Activated T-cell treated with anti-CD3 and anti-CD28 coated beads for 24 hours (primary cell): ENCODE measurements around the gene CACNA1H.

Source experiments
- DNase-seq: peaks from one replicate; pipeline ENCODE4 v3.0.0-alpha.2; 2020; ENCODE audit warnings: low read depth

The CACNA1H gene

GRCh38 chr16:1123525-1124230 is 29.2 kb upstream of the CACNA1H start:
- no peak for DNase-seq

GRCh38 chr16:1124291-1124690 is 28.6 kb upstream of the CACNA1H start:
- no peak for DNase-seq

GRCh38 chr16:1124795-1125194 is 28.1 kb upstream of the CACNA1H start:
- no peak for DNase-seq

GRCh38 chr16:1125471-1125870 is 27.4 kb upstream of the CACNA1H start:
- DNase-seq: no peak

GRCh38 chr16:1126044-1126443 is 26.9 kb upstream of the CACNA1H start:
- no peak for DNase-seq

- DNase-seq: no peak
These were observed 26.3 kb upstream of the CACNA1H start for GRCh38 chr16:1126586-1126985.

GRCh38 chr16:1127101-1127500 is 25.8 kb upstream of the CACNA1H start:
- DNase-seq: no peak

- DNase-seq: no peak
These were observed 24.8 kb upstream of the CACNA1H start for GRCh38 chr16:1127971-1128715.

- no peak for DNase-seq
These were observed 23.6 kb upstream of the CACNA1H start for GRCh38 chr16:1129106-1129960.

- DNase-seq: no peak
These were observed 22.5 kb upstream of the CACNA1H start for GRCh38 chr16:1130382-1130781.

GRCh38 chr16:1131378-1131994 is 21.4 kb upstream of the CACNA1H start:
- no peak for DNase-seq

GRCh38 chr16:1132431-1132830 is 20.5 kb upstream of the CACNA1H start:
- DNase-seq: no peak

- DNase-seq: no peak
These were observed 19.6 kb upstream of the CACNA1H start for GRCh38 chr16:1133271-1133670.

- DNase-seq: no peak
These were observed 18.9 kb upstream of the CACNA1H start for GRCh38 chr16:1133810-1134520.

GRCh38 chr16:1134776-1135458 is 18.0 kb upstream of the CACNA1H start:
- no peak for DNase-seq

GRCh38 chr16:1135459-1135825 is 17.5 kb upstream of the CACNA1H start:
- no peak for DNase-seq

GRCh38 chr16:1137604-1138003 is 15.3 kb upstream of the CACNA1H start:
- no peak for DNase-seq

- no peak for DNase-seq
These were observed 12.2 kb upstream of the CACNA1H start for GRCh38 chr16:1140582-1141162.

- no peak for DNase-seq
These were observed 11.7 kb upstream of the CACNA1H start for GRCh38 chr16:1141191-1141590.

GRCh38 chr16:1141716-1142115 is 11.2 kb upstream of the CACNA1H start:
- DNase-seq: no peak

- no peak for DNase-seq
These were observed 10.0 kb upstream of the CACNA1H start for GRCh38 chr16:1142911-1143310.
